Measurements from ENCODE around the gene CSPG4.

The CSPG4 gene

DNA sequence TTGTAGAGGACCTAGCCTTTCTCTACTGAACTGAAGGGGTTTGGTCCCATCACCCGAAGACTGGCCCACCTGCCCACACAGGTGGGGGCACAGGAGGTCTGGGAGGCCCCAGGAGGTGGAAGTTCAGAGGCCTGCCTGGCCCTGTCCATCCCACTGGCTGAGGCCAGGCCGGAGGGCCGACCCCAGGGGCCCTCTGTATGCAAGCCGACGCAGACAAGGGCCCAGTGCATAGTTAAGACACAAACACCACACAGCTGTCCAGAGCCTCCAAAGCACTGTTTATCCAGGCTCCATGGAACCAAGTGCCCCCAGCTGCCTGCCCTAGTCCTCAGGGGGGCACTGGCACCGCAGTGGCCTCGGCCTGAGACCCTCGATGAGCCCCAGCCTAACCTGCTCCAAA, 38.3 kb downstream of the CSPG4 start:
- 0 out of 2 replicates have a peak, but pooled peaks cover 8% of the 10 kb centered on the region for H3K27me3 ChIP-seq (ENCODE audit: insufficient read depth, low read length)
- H2AFZ ChIP-seq (ENCODE audit: low read length): no peak overlapping the region
- no peak overlapping the region for H3K27ac ChIP-seq (ENCODE audit: low read depth, low read length, poor library complexity, severe bottlenecking)
- no peaks in the 10 kb centered on the region for H3K79me2 ChIP-seq (ENCODE audit: insufficient read depth, low read length)
- no peak overlapping the region for H3K4me2 ChIP-seq (ENCODE audit: low read length)
- H3K4me1 ChIP-seq (ENCODE audit: insufficient read depth, low read length, severe bottlenecking): no peaks in the 10 kb centered on the region
- no peak overlapping the region for H3K4me3 ChIP-seq (ENCODE audit: low read depth, low read length, poor library complexity, severe bottlenecking)
- H3K9ac ChIP-seq (ENCODE audit: low read length): no peak overlapping the region
- no peaks in the 10 kb centered on the region for H4K20me1 ChIP-seq (ENCODE audit: insufficient read depth, low read length)
- H3F3A ChIP-seq (ENCODE audit: insufficient read depth, low read length): no peaks in the 10 kb centered on the region
- H3K36me3 ChIP-seq (ENCODE audit: insufficient read depth, low read length): no peaks in the 10 kb centered on the region
- TF ChIP-seq CTCF (IDR thresholded peaks at IDR 0.05; ENCODE audit: low read length) (no peak), EZH2 (IDR thresholded peaks at IDR 0.05; ENCODE audit: borderline replicate concordance, low read length) (no peak)
- no peaks in the 10 kb centered on the region for H3K9me3 ChIP-seq (ENCODE audit: low read length)
- no peaks in the 10 kb centered on the region for H3K9me2 ChIP-seq (ENCODE audit: low read depth, low read length)

DNA sequence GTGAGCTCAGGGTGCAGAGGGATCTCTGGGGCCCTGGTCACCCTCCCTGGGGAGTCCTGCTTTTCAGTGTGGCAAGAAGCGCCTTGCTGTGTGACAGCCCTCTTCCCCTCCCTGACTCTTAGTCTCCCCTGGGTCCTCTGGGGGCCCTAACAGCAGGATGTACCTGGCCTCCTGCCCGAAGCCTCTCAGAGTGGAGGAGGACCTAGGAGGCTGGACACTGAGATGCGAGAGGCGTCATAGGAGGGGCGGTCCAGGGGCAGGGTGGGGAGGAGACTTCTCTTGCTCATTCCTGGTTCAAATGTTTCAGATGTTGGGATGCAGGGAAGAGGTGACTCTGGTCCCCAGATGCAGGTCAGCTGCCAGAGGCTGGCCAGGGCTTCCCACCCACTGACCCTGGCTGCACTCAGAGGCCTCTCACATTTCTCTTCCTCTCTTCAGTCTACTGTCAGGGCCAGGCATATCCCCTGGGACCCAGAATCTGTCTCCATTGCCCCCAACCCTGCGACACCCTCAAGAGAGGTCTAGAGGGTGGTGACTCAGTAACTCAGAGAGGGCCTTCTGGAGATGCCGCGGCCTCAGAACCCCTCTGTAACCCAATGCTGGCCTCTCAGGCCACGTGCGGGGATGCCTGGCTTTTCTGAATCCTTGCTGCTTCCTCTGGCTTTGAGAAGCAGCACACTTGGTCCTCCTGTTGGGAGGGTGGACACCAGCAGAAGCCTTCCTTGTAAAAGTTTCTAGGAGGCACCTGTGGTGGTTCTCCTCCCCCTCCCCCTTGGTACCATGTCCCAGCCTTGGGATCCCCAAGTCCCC, 39.0 kb downstream of the CSPG4 start:
- no peaks in the 10 kb centered on the region for H3K79me2 ChIP-seq (ENCODE audit: insufficient read depth, low read length)
- TF ChIP-seq CTCF (IDR thresholded peaks at IDR 0.05; ENCODE audit: low read length) (no peak), EZH2 (IDR thresholded peaks at IDR 0.05; ENCODE audit: borderline replicate concordance, low read length) (no peak)
- H3K4me2 ChIP-seq (ENCODE audit: low read length): no peak overlapping the region
- no peaks in the 10 kb centered on the region for H3K9me2 ChIP-seq (ENCODE audit: low read depth, low read length)
- no peaks in the 10 kb centered on the region for H3K36me3 ChIP-seq (ENCODE audit: insufficient read depth, low read length)
- H3K27me3 ChIP-seq (ENCODE audit: insufficient read depth, low read length): 0 out of 2 replicates have a peak, but pooled peaks cover 9% of the 10 kb centered on the region
- no peaks in the 10 kb centered on the region for H4K20me1 ChIP-seq (ENCODE audit: insufficient read depth, low read length)
- H3K4me3 ChIP-seq (ENCODE audit: low read depth, low read length, poor library complexity, severe bottlenecking): no peak overlapping the region
- no peak overlapping the region for H3K27ac ChIP-seq (ENCODE audit: low read depth, low read length, poor library complexity, severe bottlenecking)
- no peaks in the 10 kb centered on the region for H3K4me1 ChIP-seq (ENCODE audit: insufficient read depth, low read length, severe bottlenecking)
- no peaks in the 10 kb centered on the region for H3F3A ChIP-seq (ENCODE audit: insufficient read depth, low read length)
- H3K9me3 ChIP-seq (ENCODE audit: low read length): no peaks in the 10 kb centered on the region
- H2AFZ ChIP-seq (ENCODE audit: low read length): no peak overlapping the region
- no peak overlapping the region for H3K9ac ChIP-seq (ENCODE audit: low read length)

DNA sequence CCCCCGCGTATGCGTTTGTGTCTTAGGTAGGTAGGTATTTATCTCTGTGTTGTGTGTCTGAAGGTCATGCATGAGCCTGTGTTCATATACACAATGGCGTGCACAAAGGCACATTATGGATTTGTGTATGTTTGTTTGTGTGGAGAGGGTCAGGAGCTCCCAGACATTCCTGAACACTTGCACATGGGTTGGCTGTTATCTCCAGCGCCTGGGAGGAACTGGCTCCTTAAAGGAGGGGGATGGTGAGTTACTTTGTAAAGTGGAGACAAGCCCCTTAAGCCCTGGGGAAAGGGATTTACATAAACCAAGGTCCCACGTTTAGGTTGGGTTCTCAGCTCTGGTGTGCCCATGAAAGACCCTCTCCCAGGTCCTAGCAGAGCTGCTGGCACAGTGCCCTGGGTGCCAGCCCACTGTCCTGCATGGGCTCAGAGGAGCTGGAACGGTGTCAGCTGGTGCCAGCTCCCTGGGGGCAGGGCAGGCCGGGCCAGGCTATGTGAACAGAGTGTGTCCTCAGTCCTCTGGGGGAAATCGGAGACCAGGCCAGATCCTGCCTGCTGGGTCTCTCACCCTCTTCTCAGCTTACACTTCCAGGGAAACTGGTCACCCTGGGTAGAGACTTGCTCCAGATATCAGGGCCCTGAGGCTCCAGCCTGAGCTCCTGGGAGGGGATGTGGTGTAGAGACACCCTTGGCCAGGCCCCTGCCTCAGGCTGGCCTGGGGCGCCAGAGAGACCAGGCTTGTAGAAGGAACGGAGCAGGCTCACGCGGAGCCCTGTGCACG, 39.8 kb downstream of the CSPG4 start:
- Histone ChIP-seq H3K9me3 (ENCODE audit: low read length) (no peaks in the 10 kb centered on the region), H4K20me1 (ENCODE audit: insufficient read depth, low read length) (no peaks in the 10 kb centered on the region), H3K4me1 (ENCODE audit: insufficient read depth, low read length, severe bottlenecking) (no peaks in the 10 kb centered on the region), H3K79me2 (ENCODE audit: insufficient read depth, low read length) (no peaks in the 10 kb centered on the region), H3K4me2 (ENCODE audit: low read length) (no peak overlapping the region), H3F3A (ENCODE audit: insufficient read depth, low read length) (no peaks in the 10 kb centered on the region), H3K27ac (ENCODE audit: low read depth, low read length, poor library complexity, severe bottlenecking) (no peak overlapping the region), H3K36me3 (ENCODE audit: insufficient read depth, low read length) (no peaks in the 10 kb centered on the region), H3K27me3 (ENCODE audit: insufficient read depth, low read length) (0 out of 2 replicates have a peak, but pooled peaks cover 12% of the 10 kb centered on the region), H3K9me2 (ENCODE audit: low read depth, low read length) (no peaks in the 10 kb centered on the region), H3K9ac (ENCODE audit: low read length) (no peak overlapping the region), H3K4me3 (ENCODE audit: low read depth, low read length, poor library complexity, severe bottlenecking) (no peak overlapping the region), H2AFZ (ENCODE audit: low read length) (no peak overlapping the region)
- no peak for TF ChIP-seq CTCF (IDR thresholded peaks at IDR 0.05; ENCODE audit: low read length)
- no peak for TF ChIP-seq EZH2 (IDR thresholded peaks at IDR 0.05; ENCODE audit: borderline replicate concordance, low read length)

Measured in OCI-LY1 (cell line).